GM23338 (cell line): ENCODE results near the gene ATP9A. TPM values are rescaled to one million over a fixed set of nuclear protein-coding genes. Genes with fewer than 3 reads are reported as not detected.

Experiments used
- ATAC-seq: fragments of 200-7000 bp; cut with Tn5 transposase; 3 replicates; pipeline ENCODE4 v1.9.1; 2020
- DNase-seq: peaks from one replicate; pipeline ENCODE4 v3.0.0-alpha.2; 2015; ENCODE audit warnings: low spot score
- H2AFZ ChIP-seq: fragments of 200-600 bp; sonication (generic); 2 replicates; pipeline ENCODE4 v1.8.0; 2016; ENCODE audit warnings: antibody characterized with exemption, mild to moderate bottlenecking, moderate library complexity
- H3F3A ChIP-seq: fragments of 200-600 bp; sonication (generic); replicated peaks from 2 replicates; pipeline ENCODE4 v1.8.0; 2017; ENCODE audit warnings: antibody characterized with exemption, mixed run types, low read depth
- H3K27ac ChIP-seq: fragments of 200-600 bp; sonication (generic); 2 replicates; pipeline ENCODE4 v1.6.1; 2016; ENCODE audit warnings: low read depth
- H3K27me3 ChIP-seq: fragments of 200-600 bp; sonication (generic); 2 replicates; pipeline ENCODE4 v1.8.0; 2016; ENCODE audit warnings: mild to moderate bottlenecking, mixed run types, moderate library complexity; ENCODE audit not compliant: insufficient read depth
- H3K36me3 ChIP-seq: fragments of 200-600 bp; sonication (generic); 2 replicates; pipeline ENCODE4 v1.8.0; 2016; ENCODE audit warnings: mild to moderate bottlenecking; ENCODE audit not compliant: insufficient read depth
- H3K4me1 ChIP-seq: fragments of 200-600 bp; sonication (generic); 2 replicates; pipeline ENCODE4 v1.8.0; 2016; ENCODE audit warnings: mild to moderate bottlenecking, moderate library complexity; ENCODE audit not compliant: insufficient read depth
- H3K4me2 ChIP-seq: fragments of 200-600 bp; sonication (generic); 2 replicates; pipeline ENCODE4 v1.7.1; 2017; ENCODE audit warnings: mixed run types
- H3K4me3 ChIP-seq: fragments of 200-600 bp; sonication (generic); 2 replicates; pipeline ENCODE4 v1.6.1; 2016; ENCODE audit warnings: mixed run types
- H3K79me2 ChIP-seq: fragments of 200-600 bp; sonication (generic); replicated peaks from 2 replicates; pipeline ENCODE4 v1.8.0; 2017; ENCODE audit warnings: mild to moderate bottlenecking; ENCODE audit not compliant: insufficient read depth
- H3K9me2 ChIP-seq: fragments of 200-600 bp; sonication (generic); 2 replicates; pipeline ENCODE4 v1.8.0; 2017; ENCODE audit not compliant: insufficient read depth
- H4K20me1 ChIP-seq: fragments of 200-600 bp; sonication (generic); replicated peaks from 2 replicates; pipeline ENCODE4 v1.8.0; 2017; ENCODE audit warnings: mild to moderate bottlenecking; ENCODE audit not compliant: insufficient read depth
- H3K27ac Mint-ChIP-seq: 2 replicates; pipeline ENCODE4 v1.8.0; 2020; ENCODE audit warnings: inconsistent platforms, mild to moderate bottlenecking, moderate library complexity, mixed read lengths
- H3K27me3 Mint-ChIP-seq: 3 replicates; pipeline ENCODE4 v1.8.0; 2022; ENCODE audit warnings: low read depth, mild to moderate bottlenecking, moderate library complexity, mixed read lengths, inconsistent platforms; ENCODE audit not compliant: insufficient read depth, poor library complexity
- H3K36me3 Mint-ChIP-seq: 3 replicates; pipeline ENCODE4 v1.8.0; 2021; ENCODE audit warnings: low read depth, mild to moderate bottlenecking, inconsistent platforms, moderate library complexity, mixed read lengths
- H3K4me1 Mint-ChIP-seq: 3 replicates; pipeline ENCODE4 v1.8.0; 2020; ENCODE audit warnings: mild to moderate bottlenecking, inconsistent platforms, mixed read lengths
- H3K4me3 Mint-ChIP-seq: 3 replicates; pipeline ENCODE4 v1.8.0; 2021; ENCODE audit warnings: moderate library complexity, mild to moderate bottlenecking, inconsistent platforms, mixed read lengths
- H3K9me3 Mint-ChIP-seq: 3 replicates; pipeline ENCODE4 v1.8.0; 2020; ENCODE audit warnings: moderate library complexity, mild to moderate bottlenecking, inconsistent platforms, mixed read lengths
- CREB1 ChIP-seq: fragments of 250-450 bp; sonication (Bioruptor Pico); IDR thresholded peaks from 2 replicates; pipeline ENCODE4 v1.5.0; 2020; ENCODE audit warnings: low read depth, mild to moderate bottlenecking, moderate library complexity
- ETS1 ChIP-seq: IDR thresholded peaks from 2 replicates; pipeline ENCODE4 v1.6.1; 2016; ENCODE audit warnings: antibody characterized with exemption
- EZH2 ChIP-seq: fragments of 200-600 bp; sonication (generic); IDR thresholded peaks from one replicate; pipeline ENCODE4 v1.8.0; 2017; ENCODE audit warnings: antibody characterized with exemption, mild to moderate bottlenecking, low read depth; ENCODE audit not compliant: unreplicated experiment
- EZH2phosphoT487 ChIP-seq: fragments of 200-600 bp; sonication (generic); IDR thresholded peaks from one replicate; pipeline ENCODE4 v1.8.1; 2018; ENCODE audit warnings: antibody characterized with exemption; ENCODE audit not compliant: unreplicated experiment
- ZNF114 ChIP-seq: fragments of 250-450 bp; sonication (Bioruptor Pico); IDR thresholded peaks from 2 replicates; pipeline ENCODE4 v1.5.0; 2020; ENCODE audit warnings: mild to moderate bottlenecking, moderate library complexity
- ZNF462 ChIP-seq: fragments of 250-450 bp; sonication (Bioruptor Pico); IDR thresholded peaks from 2 replicates; pipeline ENCODE4 v1.5.0; 2020; ENCODE audit warnings: mild to moderate bottlenecking, moderate library complexity
- polyA plus RNA-seq: library from polyadenylated mRNA; unstranded; fragments of >200 nt; fragmentation: Nextera tagmentation; extraction: Ambion mirVana; gene quantifications from 2 replicates; pipeline ENCODE4 v1.2.1, GENCODE V29; 2016
- total RNA-seq: library from RNA; depleted of rRNA; stranded (reverse); fragments of >200 nt; shearing (Covaris generic); gene quantifications from 2 replicates; pipeline ENCODE4 v1.2.3, GENCODE V29; 2014

Gene ATP9A
- total and polyA plus RNA-seq, 2 experiments from 2014 or later = 0.94 to 5.9 TPM

- TF ChIP-seq ZNF462 (CRISPR knock-in tag) (no peak), EZH2phosphoT487 (no peak), EZH2 (no peak)
These were observed 80.6 kb downstream of the ATP9A start (continued) for GRCh38 chr20:51687630-51688029.

- no peaks in the 10 kb centered on the region for H3K79me2 ChIP-seq
- Mint-ChIP-seq H3K36me3 (peaks cover 3% of the 10 kb centered on the region; the same call in 1 of the 3 replicates), H3K27ac (peak overlapping the region; percentile 36), H3K9me3 (no peaks in the 10 kb centered on the region), H3K27me3 (no peaks in the 10 kb centered on the region), H3K4me3 (no peak overlapping the region), H3K4me1 (peaks cover 5% of the 10 kb centered on the region; the same call in 2 of the 3 replicates)
- no peak overlapping the region for H3K4me2 ChIP-seq
- H2AFZ ChIP-seq = no peak overlapping the region
- no peaks in the 10 kb centered on the region for H4K20me1 ChIP-seq
- no peak for DNase-seq
- H3F3A ChIP-seq = no peaks in the 10 kb centered on the region
- H3K27ac ChIP-seq = 0 out of 2 replicates have a peak overlapping the region, but pooled peaks have one; percentile 26
- H3K36me3 ChIP-seq = no peaks in the 10 kb centered on the region
- no peak overlapping the region for H3K4me3 ChIP-seq
- H3K4me1 ChIP-seq = no peaks in the 10 kb centered on the region
- H3K9me2 ChIP-seq = no peaks in the 10 kb centered on the region
- no peaks in the 10 kb centered on the region for H3K27me3 ChIP-seq
- no peak for ATAC-seq
- TF ChIP-seq CREB1 (CRISPR knock-in tag) (no peak), ZNF462 (CRISPR knock-in tag) (no peak), ZNF114 (CRISPR knock-in tag) (no peak), ETS1 (no peak)
These were observed 81.1 kb downstream of the ATP9A start for GRCh38 chr20:51687108-51687507.
